Tibial nerve (tissue), 3 donors: ENCODE measurements around the gene AURKAIP1.

Source experiments
- CTCF ChIP-seq, 5 experiments: fragments of 200-600 bp in 3 of 5; fragments of 450-650 bp in 2 of 5; sonication (generic) in 3 of 5; IDR thresholded peaks; one replicate each; pipeline ENCODE4 v1.5.1; 2016 to 2019; ENCODE audit warnings: antibody characterized with exemption in 5 of 5, mild to moderate bottlenecking in 3 of 5, moderate library complexity in 2 of 5
- POLR2A ChIP-seq, 2 donors: fragments of 450-650 bp; IDR thresholded peaks; one replicate each; pipeline ENCODE4 v1.6.1; 2017; ENCODE audit warnings: antibody characterized with exemption in 2 of 2, mild to moderate bottlenecking in 2 of 2, moderate library complexity in 2 of 2

DNA sequence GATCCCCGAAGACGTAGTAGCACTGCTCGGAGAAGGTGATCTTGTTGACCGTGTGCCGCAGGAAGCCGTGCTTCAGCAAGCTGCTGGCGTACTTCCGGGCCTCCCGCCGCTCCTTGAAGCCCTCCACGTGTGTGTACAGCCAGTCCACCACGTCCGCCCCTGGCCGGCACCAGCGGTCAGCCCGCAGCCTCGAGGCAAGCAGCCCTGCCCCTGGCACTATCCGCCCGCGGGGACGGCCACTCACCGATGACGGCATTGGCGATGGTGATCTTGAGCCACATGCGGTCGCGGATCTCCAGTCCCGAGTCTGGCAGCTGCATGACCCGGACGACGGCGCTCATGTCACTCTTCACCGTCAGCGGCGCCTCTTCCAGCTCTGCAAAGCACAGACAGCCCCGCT lies 36.7 kb downstream of the AURKAIP1 start:
- TF ChIP-seq CTCF (IDR thresholded peaks at IDR 0.05): no peak
- TF ChIP-seq POLR2A (IDR thresholded peaks at IDR 0.05): no peak
